NOMO-1 (cell line): Measurements from ENCODE around the gene SYNPO2.
"Not testable (repeated sequence)": the region's sequence is repeated elsewhere in the genome, so short reads cannot be mapped to it uniquely, and the experiment has no call there.

Experiments used
- DNase-seq, 2 experiments: peaks; one replicate each; lab custom pipeline; 2025; ENCODE audit not compliant: unreplicated experiment in 2 of 2; lab: John Stamatoyannopoulos, UW

The SYNPO2 gene

DNA sequence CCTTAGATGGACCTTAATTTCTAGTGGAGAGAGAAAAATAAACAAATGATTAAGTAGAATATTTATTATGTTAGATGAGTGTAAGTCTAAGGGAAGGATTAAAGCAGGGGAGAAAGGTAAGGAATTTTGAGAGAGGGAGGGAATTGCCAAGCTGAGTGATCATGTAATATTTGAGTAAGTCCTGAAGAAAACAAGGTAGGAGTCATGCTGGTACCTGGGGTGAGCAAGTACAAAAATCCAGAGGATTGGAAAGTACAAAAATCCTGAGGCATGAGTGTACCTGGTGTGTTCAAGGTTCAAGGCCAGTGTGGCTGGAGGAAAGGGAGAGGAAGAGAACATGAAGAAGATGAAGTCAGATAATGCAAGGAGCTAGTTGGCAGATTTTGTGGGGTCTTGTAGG lies 159.8 kb downstream of the SYNPO2 start:
- no peak for DNase-seq

DNA sequence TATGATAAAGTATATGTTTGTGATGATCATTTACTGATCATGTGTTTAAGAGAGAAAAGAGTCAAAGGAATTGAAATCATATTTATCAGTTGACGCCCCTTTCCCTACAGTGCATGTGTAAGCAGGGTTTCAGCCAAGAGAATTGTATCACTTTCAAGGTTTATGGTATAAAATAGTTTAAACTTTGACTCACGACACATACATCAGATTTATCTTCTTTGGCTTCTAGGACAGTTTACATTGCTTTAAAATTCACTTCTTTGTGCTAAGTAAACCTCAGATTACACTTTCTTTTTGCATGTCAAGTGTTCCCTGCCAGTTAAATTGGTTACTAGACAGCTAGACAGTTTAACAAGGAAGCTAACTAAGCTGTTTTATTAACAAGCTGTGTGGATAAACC lies 160.7 kb downstream of the SYNPO2 start:
- DNase-seq = no peak

GRCh38 chr4:119050527-119051090 lies 162.0 kb downstream of the SYNPO2 start:
- no peak for DNase-seq

- no peak for DNase-seq
Observed at GRCh38 chr4:119053245-119053644, 164.6 kb downstream of the SYNPO2 start.

DNA sequence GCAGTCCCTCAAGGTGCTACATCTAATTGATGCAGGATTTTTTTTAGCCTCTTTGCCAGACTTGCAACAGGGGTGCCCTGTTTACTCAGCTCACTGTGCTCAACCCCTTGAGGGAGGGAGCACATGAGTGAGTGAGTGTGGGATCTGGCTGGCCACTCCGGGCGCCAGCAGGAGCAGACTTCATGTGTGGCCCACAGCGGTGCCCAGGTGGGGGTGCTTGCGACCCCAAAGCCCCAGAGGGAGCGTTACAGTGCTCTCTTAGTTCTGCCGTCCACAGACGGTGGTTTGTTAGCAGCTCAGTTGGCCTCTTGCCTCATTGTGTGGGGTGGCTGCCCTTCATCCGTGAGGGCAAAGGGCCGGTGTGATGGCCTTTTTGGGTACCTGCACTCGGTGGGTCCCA lies 165.3 kb downstream of the SYNPO2 start:
- DNase-seq = no peak

DNA sequence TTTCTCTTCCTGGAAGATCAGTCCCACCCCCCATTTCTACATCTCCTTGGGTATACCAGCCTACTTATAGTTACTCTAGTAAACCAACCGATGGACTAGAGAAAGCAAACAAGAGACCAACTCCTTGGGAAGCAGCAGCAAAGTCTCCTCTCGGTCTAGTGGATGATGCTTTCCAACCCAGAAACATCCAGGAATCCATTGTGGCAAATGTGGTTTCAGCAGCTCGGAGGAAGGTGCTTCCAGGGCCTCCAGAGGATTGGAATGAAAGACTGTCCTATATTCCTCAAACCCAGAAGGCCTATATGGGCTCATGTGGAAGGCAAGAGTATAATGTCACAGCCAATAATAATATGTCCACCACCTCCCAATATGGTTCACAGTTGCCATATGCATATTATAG lies 168.8 kb downstream of the SYNPO2 start:
- DNase-seq = no peak

DNA sequence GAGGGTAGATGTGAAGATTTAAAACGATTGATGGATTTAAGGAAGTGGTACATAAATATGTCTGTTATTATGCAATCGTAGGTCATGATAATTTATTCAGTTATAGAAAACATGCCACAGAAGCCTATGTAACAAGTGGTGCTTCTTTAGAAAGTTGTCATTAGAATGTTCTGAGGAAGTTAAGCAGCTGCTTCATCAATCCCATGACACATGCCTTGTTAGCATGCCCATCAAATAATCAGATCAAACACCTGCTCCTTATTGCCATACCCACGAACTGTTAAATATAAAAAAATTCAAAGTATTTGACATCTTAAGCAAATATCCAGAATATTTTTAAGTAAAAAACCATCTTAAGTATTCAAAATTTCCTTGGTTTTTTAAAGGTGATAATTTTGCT lies 170.6 kb downstream of the SYNPO2 start:
- peak in 1 of 2 experiments; percentile 59 for DNase-seq

GRCh38 chr4:119067125-119067524 lies 178.5 kb downstream of the SYNPO2 start:
- DNase-seq = not testable (repeated sequence)

GRCh38 chr4:119067670-119068360 lies 179.2 kb downstream of the SYNPO2 start:
- not testable (repeated sequence) for DNase-seq

DNA sequence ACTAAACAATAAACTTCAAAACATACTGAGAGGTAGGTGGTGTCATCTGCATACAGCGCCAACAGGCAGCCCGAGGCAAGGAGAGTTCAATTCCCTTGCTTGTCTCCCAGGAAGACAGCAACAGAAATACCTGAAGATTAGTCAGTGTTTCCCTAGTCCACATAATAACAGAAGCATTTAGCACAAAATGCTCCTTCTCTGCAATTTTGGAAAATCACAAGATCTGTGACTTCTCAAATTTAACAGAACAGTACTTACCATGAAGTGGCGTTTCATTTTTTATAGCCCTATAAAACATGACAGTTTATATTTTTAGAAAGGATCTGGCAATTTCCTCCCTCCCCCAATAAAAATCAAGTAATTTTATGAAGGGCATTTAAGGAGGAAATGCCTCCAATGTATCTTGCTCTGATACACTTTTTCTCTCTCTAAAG lies 179.9 kb downstream of the SYNPO2 start:
- DNase-seq = peak; percentile 28 to 36

- peak; percentile 31 to 45 for DNase-seq
Observed at GRCh38 chr4:119070301-119070700, 181.6 kb downstream of the SYNPO2 start.

GRCh38 chr4:119080721-119081541 lies 192.3 kb downstream of the SYNPO2 start:
- DNase-seq = no peak

DNA sequence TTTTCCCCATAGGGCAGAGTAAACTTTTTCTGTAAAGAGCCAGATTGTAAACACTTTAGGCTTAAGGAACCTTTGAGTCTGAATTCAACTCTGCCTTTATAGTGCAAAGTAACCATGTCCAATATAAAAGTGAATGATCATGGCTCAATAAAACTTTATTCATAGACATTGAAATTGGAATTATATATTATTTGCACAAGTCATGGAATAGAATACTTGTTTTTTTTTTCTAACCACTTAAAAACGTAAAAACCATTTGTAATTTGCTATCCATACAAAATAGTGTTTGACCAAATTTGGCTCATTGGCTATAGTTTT lies 192.8 kb downstream of the SYNPO2 start:
- no peak for DNase-seq

DNA sequence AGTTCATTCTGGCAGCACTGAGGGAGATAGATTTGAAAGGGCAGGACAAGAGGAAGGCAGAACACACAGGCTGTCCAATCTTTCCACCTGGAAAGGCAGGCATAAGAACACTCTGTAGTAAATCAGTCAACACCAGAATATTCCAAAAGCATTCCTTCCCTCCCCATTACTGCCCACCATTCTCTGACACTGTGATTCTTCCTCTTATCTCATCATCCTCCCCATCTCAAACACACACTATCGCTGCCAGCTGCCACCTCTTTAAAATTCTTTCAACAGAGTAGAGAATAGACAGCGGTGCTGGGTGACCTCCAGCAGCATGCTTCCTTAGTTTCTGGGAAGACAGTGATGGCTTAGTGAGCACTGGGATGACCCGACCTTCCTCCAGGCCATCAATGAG lies 193.3 kb downstream of the SYNPO2 start:
- DNase-seq = no peak

DNA sequence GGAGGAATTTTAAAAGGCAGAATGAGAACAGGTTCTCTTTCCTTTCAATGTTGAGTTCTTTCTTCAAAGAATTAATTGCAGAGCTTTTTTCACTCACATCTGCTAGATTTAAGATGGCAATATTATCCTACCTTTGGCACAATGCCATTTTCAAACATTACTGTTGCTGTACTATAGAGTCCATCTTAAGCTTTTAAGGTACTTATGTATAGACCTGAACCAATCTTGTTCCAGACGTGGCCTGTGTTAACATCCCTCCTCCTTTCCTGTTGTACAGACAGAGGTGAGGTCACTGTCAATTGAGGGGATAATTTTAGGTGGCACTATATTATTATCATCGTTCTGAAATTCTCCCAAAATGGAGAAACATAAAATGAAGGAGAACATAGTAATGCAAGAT lies 194.0 kb downstream of the SYNPO2 start:
- DNase-seq = no peak

GRCh38 chr4:119084513-119084912 lies 195.9 kb downstream of the SYNPO2 start:
- DNase-seq = no peak

DNA sequence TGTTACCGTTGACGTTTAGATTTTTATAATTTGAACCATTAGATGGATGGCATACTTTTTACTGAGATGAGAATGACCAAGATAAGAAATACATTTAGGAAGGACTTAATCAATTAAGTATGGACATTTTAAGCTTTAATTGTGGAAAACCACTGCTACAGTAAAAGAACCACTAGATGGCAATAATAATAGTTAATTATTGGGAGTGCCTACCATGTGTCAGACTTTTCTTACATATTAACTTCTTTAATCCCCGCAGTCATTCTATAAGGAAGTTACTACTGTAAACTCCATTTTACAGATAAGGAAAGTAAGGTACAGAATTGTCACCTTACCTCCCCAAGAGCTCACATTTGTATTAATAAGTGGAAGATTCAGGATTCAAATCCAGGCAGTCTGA lies 198.5 kb downstream of the SYNPO2 start:
- no peak for DNase-seq

- no peak for DNase-seq
Observed at GRCh38 chr4:119087656-119088055, 199.0 kb downstream of the SYNPO2 start.

- no peak for DNase-seq
Observed at GRCh38 chr4:119093042-119093827, 204.6 kb downstream of the SYNPO2 start.

GRCh38 chr4:119097282-119097900 lies 208.7 kb downstream of the SYNPO2 start:
- DNase-seq = no peak

DNA sequence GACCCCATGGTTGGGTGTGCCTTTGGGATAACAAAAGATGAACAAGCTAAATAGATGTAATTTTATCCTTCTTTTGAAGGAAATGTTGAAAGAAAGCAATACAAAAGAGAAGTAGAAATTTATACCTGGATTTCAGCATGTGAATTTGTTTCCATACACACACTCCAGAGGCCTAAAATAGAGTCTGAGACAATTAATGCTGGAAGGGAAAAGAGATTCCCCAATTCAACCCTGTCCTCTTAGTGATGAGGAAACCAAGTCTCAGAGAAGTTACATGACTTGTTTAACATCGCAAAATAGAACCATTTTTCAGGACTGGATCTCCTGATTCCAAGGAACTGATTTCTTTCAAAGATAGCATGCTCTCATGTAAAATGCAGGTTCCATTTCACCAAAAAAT lies 209.7 kb downstream of the SYNPO2 start:
- DNase-seq = no peak
